Spleen (tissue), 7 donors: ENCODE data around the gene DLX4.

Experiments
- POLR2A ChIP-seq, 3 donors: fragments of 450-650 bp; IDR thresholded peaks; one replicate each; pipeline ENCODE4 v1.5.1; 2017; ENCODE audit warnings: antibody characterized with exemption in 3 of 3, mild to moderate bottlenecking in 1 of 3
- POLR2AphosphoS5 ChIP-seq, 3 donors: sonication (generic); formaldehyde crosslinking; IDR thresholded peaks; one replicate each; pipeline ENCODE4 v1.5.1; 2017; ENCODE audit warnings: antibody characterized with exemption in 3 of 3
- TF ChIP-seq, protein P1 (sequence below), 11 experiments: fragments of 200-600 bp in 7 of 11; fragments of 450-650 bp in 4 of 11; sonication (generic) in 4 of 11; IDR thresholded peaks in 8 of 11; conservative IDR thresholded peaks in 3 of 11; 1 replicate in 7 of 11; 2 replicates in 4 of 11; pipeline versions ENCODE4 v1.4.0 to v1.8.0; 2016 to 2021; ENCODE audit warnings: antibody characterized with exemption in 11 of 11, inconsistent platforms in 4 of 11, mild to moderate bottlenecking in 1 of 11
- donor health status: DM: no; HTN: no; CAD: no; lungs with moderate emphysema.
- donor health status: DM: no; HTN: no; CAD: no.
- donor health status: DM: no; HTN: no; CAD: no.

DNA sequence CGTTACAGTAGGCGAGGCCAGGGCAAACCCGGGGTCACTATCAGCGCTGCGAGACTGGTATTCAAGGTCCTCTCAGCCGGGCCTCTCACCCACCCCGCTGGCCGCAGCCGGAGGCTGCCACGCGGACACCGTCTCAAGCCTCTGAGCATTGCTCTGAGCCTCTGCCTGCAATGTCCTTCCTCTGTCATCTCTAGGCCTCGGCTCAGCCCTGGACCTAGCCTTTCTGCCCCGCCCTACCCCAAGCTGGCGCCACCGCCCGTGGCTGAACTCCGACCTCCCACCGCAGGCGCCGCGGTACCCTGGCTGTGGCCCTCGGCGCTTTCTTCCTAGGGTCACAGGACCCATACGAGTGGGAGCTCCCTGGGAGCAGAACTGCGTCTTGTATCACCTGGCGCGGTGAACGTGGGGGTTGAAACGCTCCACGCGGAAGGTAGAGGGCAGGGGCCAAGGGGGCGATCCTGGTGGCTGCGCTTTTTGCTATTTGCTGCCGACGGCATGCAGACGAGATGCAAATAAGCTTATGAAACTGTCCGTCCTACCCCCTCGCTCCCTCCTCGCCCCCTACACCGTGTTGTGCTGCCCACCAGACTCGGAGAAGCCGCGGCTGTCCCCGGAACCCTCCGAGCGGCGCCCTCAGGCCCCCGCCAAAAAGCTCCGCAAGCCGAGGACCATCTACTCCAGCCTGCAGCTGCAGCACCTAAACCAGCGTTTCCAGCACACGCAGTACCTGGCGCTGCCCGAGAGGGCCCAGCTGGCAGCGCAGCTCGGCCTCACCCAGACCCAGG lies 3.7 kb downstream of the DLX4 start:
- TF ChIP-seq POLR2AphosphoS5 (IDR thresholded peaks at IDR 0.05), result no peak
- TF ChIP-seq, protein P1, sequence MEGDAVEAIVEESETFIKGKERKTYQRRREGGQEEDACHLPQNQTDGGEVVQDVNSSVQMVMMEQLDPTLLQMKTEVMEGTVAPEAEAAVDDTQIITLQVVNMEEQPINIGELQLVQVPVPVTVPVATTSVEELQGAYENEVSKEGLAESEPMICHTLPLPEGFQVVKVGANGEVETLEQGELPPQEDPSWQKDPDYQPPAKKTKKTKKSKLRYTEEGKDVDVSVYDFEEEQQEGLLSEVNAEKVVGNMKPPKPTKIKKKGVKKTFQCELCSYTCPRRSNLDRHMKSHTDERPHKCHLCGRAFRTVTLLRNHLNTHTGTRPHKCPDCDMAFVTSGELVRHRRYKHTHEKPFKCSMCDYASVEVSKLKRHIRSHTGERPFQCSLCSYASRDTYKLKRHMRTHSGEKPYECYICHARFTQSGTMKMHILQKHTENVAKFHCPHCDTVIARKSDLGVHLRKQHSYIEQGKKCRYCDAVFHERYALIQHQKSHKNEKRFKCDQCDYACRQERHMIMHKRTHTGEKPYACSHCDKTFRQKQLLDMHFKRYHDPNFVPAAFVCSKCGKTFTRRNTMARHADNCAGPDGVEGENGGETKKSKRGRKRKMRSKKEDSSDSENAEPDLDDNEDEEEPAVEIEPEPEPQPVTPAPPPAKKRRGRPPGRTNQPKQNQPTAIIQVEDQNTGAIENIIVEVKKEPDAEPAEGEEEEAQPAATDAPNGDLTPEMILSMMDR (IDR thresholded peaks at IDR 0.05 in 8 of 11, conservative IDR thresholded peaks at IDR 0.05 in 3 of 11), result no peak
- no peak for TF ChIP-seq POLR2A (IDR thresholded peaks at IDR 0.05)
